ENCODE measurements around the gene ZNF746. TPM values are rescaled to one million over a fixed set of nuclear protein-coding genes. Genes with fewer than 3 reads are reported as not detected.
A peak's percentile ranks its signal among the peaks of the same experiment; 100 is the strongest.

Gene ZNF746
- total and polyA plus RNA-seq, 5 experiments from 2014 or later: 5.9 to 26.0 (median 10.9) TPM

- Mint-ChIP-seq H3K9me3 (no peaks in the 10 kb centered on the region), H3K36me3 (peaks cover 0 to 55% (median 36%) of the 10 kb centered on the region in 3 donors), H3K27ac (no peak overlapping the region), H3K4me3 (no peak overlapping the region), H3K4me1 (peaks cover 0 to 10% (median 5%) of the 10 kb centered on the region in 4 donors), H3K27me3 (no peaks in the 10 kb centered on the region)
- ATAC-seq (no peak), DNase-seq (no peak)
- POLR2A ChIA-PET: interaction anchor here (1.1 kb wide), 1 partner anchor 10 kb away, joined by 3 read pairs; no protein-coding TSS in a partner anchor
Measured at GRCh38 chr7:149431486-149432120, 66.0 kb downstream of the ZNF746 start.

- ATAC-seq: no peak
- no peaks in the 10 kb centered on the region for H3K27me3 Mint-ChIP-seq
- H3K9me3 Mint-ChIP-seq: no peaks in the 10 kb centered on the region
- POLR2A ChIA-PET: no interaction called here
- H3K27ac Mint-ChIP-seq: no peak overlapping the region
- DNase-seq: no peak
- peaks cover 0 to 48% (median 30%) of the 10 kb centered on the region in 3 donors for H3K36me3 Mint-ChIP-seq
- H3K4me1 Mint-ChIP-seq: peaks cover 0 to 10% (median 5%) of the 10 kb centered on the region in 4 donors
- H3K4me3 Mint-ChIP-seq: peak overlapping the region in 1 of 10 donors; percentile 63
Measured at GRCh38 chr7:149430192-149430591, 67.4 kb downstream of the ZNF746 start.

DNA sequence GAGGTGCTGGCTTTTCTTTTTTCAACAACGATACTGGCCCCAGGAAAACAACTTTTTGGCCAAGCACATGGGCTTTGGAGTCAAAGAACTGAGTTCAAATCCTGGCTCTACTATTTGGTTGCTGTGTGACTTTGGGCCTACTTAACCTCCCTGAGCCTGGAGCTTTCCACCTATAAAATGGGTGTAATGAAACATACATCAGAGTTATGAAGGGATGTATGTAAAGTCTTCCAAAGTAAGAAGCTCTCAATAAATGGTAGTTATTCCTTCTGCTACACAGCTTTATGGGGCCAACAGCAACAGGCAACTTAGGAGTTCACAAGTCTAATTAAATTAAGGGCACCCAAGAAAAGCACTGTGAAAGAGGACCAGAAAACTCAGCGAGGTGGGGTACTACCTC, 69.7 kb downstream of the ZNF746 start:
- Mint-ChIP-seq H3K27ac (peak overlapping the region in 1 of 10 donors; percentile 35), H3K27me3 (no peaks in the 10 kb centered on the region), H3K4me1 (peaks cover 5 to 10% (median 9%) of the 10 kb centered on the region in 4 donors), H3K9me3 (no peaks in the 10 kb centered on the region), H3K36me3 (peaks cover 0 to 28% (median 12%) of the 10 kb centered on the region in 3 donors), H3K4me3 (no peak overlapping the region)
- DNase-seq: no peak
- POLR2A ChIA-PET: no interaction called here
- no peak for ATAC-seq

DNA sequence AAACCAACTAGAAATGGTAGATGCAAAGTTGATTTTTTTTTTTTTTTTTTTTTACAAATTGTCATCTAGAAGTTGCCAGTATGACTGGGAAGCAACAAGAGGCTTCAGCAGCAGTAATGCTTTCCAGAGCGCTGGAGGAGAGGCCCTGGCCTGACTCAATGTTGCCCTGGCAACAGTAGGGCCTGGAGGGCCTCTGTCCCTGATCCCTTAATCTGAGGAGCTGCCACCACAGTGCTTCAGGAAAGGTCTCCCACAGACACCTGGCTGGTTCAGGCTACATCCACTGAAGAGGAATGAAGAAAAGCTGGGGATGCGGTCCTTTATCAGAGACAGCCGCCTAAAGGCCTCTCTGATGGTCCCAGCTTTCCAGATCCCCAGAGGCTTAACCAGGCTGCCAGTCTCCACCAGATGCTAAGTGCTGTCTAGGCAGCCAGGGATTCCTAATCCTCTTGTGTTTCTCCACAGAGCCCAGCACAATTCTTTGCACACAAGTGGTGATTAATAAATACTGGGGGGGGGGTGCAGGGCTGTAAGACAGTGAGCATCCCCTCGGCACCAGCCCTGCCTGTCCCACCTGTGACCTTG, 70.4 kb downstream of the ZNF746 start:
- ATAC-seq: no peak
- H3K9me3 Mint-ChIP-seq: no peaks in the 10 kb centered on the region
- H3K36me3 Mint-ChIP-seq: peaks cover 0 to 21% (median 6%) of the 10 kb centered on the region in 3 donors
- no peaks in the 10 kb centered on the region for H3K27me3 Mint-ChIP-seq
- POLR2A ChIA-PET: no interaction called here
- peaks cover 5 to 10% (median 10%) of the 10 kb centered on the region in 4 donors for H3K4me1 Mint-ChIP-seq
- DNase-seq: no peak
- H3K27ac Mint-ChIP-seq: peak overlapping the region in 1 of 10 donors; percentile 9
- H3K4me3 Mint-ChIP-seq: no peak overlapping the region

GRCh38 chr7:149423449-149424110, 74.0 kb downstream of the ZNF746 start:
- Mint-ChIP-seq H3K4me3 (peak overlapping the region in 9 of 10 donors; percentile 56 to 79 (median 74)), H3K4me1 (peaks cover 0 to 15% (median 7%) of the 10 kb centered on the region in 4 donors), H3K36me3 (no peaks in the 10 kb centered on the region), H3K27ac (peak overlapping the region in 7 of 10 donors; percentile 13 to 88 (median 61)), H3K27me3 (no peaks in the 10 kb centered on the region), H3K9me3 (no peaks in the 10 kb centered on the region)
- POLR2A ChIA-PET: interaction anchor here (1.1 to 2.4 kb wide), 6 partner anchors 10 to 201 kb away, joined by 4 to 21 read pairs (median 5); partner anchors contain the start of genes ZNF777 and ZNF783
- DNase-seq (no peak), ATAC-seq (no peak)

- H3K4me3 Mint-ChIP-seq: peak overlapping the region; percentile 56 to 81 (median 76)
- peak overlapping the region in 7 of 10 donors; percentile 61 to 88 (median 69) for H3K27ac Mint-ChIP-seq
- no peaks in the 10 kb centered on the region for H3K36me3 Mint-ChIP-seq
- POLR2A ChIA-PET: interaction anchor here (0.7 to 2.4 kb wide), 11 partner anchors 9 to 202 kb away, joined by 3 to 21 read pairs (median 4); partner anchors contain the start of genes ZNF777 and ZNF783
- peaks cover 0 to 15% (median 6%) of the 10 kb centered on the region in 4 donors for H3K4me1 Mint-ChIP-seq
- no peaks in the 10 kb centered on the region for H3K9me3 Mint-ChIP-seq
- H3K27me3 Mint-ChIP-seq: no peaks in the 10 kb centered on the region
- peak in 4 of 10 donors; percentile 23 to 48 (median 31) for DNase-seq
- ATAC-seq: peak; percentile 22 to 31
Measured at GRCh38 chr7:149422914-149423301, 74.7 kb downstream of the ZNF746 start.

Other genes starting within 250 kb of the ZNF746 start
- gene ZNF783, start 235.6 kb downstream of the ZNF746 start, total RNA-seq: 10 to 100 TPM; 45.2 to 46.0 TPM
- gene ZNF783, start 235.6 kb downstream of the ZNF746 start, polyA plus RNA-seq: 1 to 10 TPM; 3.6 to 9.0 (median 6.3) TPM
- gene ZNF777, start 36.7 kb downstream of the ZNF746 start, total RNA-seq: 10 to 100 TPM; 18.1 to 18.9 TPM
- gene ZNF777, start 36.7 kb downstream of the ZNF746 start, polyA plus RNA-seq: 1 to 10 TPM; 1.1 to 3.6 (median 1.9) TPM